Esophagus squamous epithelium (tissue), 5 donors: ENCODE data around the gene SATB1. TPM values are rescaled to one million over a fixed set of nuclear protein-coding genes. Genes with fewer than 3 reads are reported as not detected.

ENCODE experiments used
- DNase-seq: peaks from one replicate; lab custom pipeline; 2025; lab: John Stamatoyannopoulos, UW
- H3K27ac ChIP-seq, 4 donors: fragments of 200-600 bp; sonication (generic); one replicate each; pipeline ENCODE4 v1.5.1; 2016 to 2019; ENCODE audit warnings: mild to moderate bottlenecking in 1 of 4
- H3K27me3 ChIP-seq, 4 donors: fragments of 200-600 bp; sonication (generic); 1 replicate in 3 of 4; 2 replicates in 1 of 4; pipeline versions ENCODE4 v1.5.1 to v1.6.0; 2017 to 2021; ENCODE audit warnings: antibody characterized with exemption in 1 of 4
- H3K36me3 ChIP-seq, 3 donors: fragments of 200-600 bp; sonication (generic); one replicate each; pipeline ENCODE4 v1.5.1; 2016 to 2019
- H3K4me1 ChIP-seq, 3 donors: fragments of 200-600 bp; sonication (generic); one replicate each; pipeline ENCODE4 v1.5.1; 2017 to 2019
- H3K4me3 ChIP-seq, 4 donors: fragments of 200-600 bp; sonication (generic); 1 replicate in 3 of 4; 2 replicates in 1 of 4; pipeline ENCODE4 v1.5.1; 2016 to 2019; ENCODE audit warnings: mild to moderate bottlenecking in 2 of 4, moderate library complexity in 1 of 4
- H3K9me3 ChIP-seq, 3 donors: fragments of 200-600 bp; sonication (generic); one replicate each; pipeline ENCODE4 v1.5.1; 2016 to 2019
- POLR2A ChIP-seq, 4 donors: fragments of 450-650 bp; IDR thresholded peaks; one replicate each; pipeline ENCODE4 v1.6.1; 2017; ENCODE audit warnings: antibody characterized with exemption in 4 of 4, mild to moderate bottlenecking in 4 of 4, moderate library complexity in 3 of 4
- WGBS, 2 donors: methylation state at CpG; one replicate each; pipeline ENCODE4 v1.1.5; 2018; 5-methylcytosine and 5-hydroxymethylcytosine counted together
- intact Hi-C: fragments of 100-400 bp; cut with DNase I; formaldehyde crosslinking; loops from one replicate; pipeline ENCODE4 v1.15.0; 2022
- total RNA-seq, 4 donors: library from RNA; depleted of rRNA; stranded (reverse); fragments of >200 nt; gene quantifications; one replicate each; pipeline ENCODE4 v1.1.0, GENCODE V29; 2016
- TF ChIP-seq, protein P1 (sequence below), 6 experiments: fragments of 450-650 bp in 4 of 6; fragments of 200-600 bp in 2 of 6; sonication (generic) in 2 of 6; IDR thresholded peaks; one replicate each; pipeline ENCODE4 v1.5.1; 2016 to 2019; ENCODE audit warnings: antibody characterized with exemption in 6 of 6, mild to moderate bottlenecking in 4 of 6, moderate library complexity in 4 of 6
- donor health status: DM: yes; HTN: yes; CAD: no.

Gene SATB1
- total RNA-seq, 4 donors from 2014 or later = 16.9 to 24.4 (median 20.0) TPM

- Histone ChIP-seq H3K4me1 (no peaks in the 10 kb centered on the region), H3K4me3 (no peak overlapping the region), H3K27me3 (no peaks in the 10 kb centered on the region), H3K9me3 (no peaks in the 10 kb centered on the region), H3K36me3 (peaks cover 0 to 24% (median 0%) of the 10 kb centered on the region in 3 donors), H3K27ac (no peak overlapping the region)
- TF ChIP-seq, protein P1, sequence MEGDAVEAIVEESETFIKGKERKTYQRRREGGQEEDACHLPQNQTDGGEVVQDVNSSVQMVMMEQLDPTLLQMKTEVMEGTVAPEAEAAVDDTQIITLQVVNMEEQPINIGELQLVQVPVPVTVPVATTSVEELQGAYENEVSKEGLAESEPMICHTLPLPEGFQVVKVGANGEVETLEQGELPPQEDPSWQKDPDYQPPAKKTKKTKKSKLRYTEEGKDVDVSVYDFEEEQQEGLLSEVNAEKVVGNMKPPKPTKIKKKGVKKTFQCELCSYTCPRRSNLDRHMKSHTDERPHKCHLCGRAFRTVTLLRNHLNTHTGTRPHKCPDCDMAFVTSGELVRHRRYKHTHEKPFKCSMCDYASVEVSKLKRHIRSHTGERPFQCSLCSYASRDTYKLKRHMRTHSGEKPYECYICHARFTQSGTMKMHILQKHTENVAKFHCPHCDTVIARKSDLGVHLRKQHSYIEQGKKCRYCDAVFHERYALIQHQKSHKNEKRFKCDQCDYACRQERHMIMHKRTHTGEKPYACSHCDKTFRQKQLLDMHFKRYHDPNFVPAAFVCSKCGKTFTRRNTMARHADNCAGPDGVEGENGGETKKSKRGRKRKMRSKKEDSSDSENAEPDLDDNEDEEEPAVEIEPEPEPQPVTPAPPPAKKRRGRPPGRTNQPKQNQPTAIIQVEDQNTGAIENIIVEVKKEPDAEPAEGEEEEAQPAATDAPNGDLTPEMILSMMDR (IDR thresholded peaks at IDR 0.05) = no peak
- TF ChIP-seq POLR2A (IDR thresholded peaks at IDR 0.05) = no peak
- intact Hi-C loops = no loop called here
- no peak for DNase-seq
Measured at GRCh38 chr3:18382760-18383369, 42.3 kb downstream of the SATB1 start.

GRCh38 chr3:18379647-18380046 lies 45.5 kb downstream of the SATB1 start:
- WGBS, 2 donors = 93 to 100% methylated on average over 1 to 2 of the region's 2 CpGs
- no peak overlapping the region for H3K4me3 ChIP-seq

DNA sequence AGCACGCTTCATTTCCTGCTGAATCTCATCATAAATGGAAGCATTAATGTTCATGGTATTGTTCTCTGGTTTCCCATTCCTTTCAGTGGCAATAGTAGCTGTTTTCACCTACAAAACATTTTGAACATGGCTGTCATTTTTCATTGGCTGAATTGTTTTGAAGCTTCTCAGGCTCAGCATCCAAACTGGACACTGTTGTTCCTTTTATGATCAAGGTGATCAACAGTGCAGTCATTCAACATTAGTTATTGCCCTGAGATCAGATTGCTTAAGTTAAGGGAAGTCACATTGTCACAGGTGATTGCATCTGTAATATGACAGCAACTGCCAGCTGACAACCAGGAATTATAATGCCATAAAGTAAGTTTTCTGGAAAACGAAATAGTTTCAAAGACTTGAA lies 46.9 kb downstream of the SATB1 start:
- Histone ChIP-seq H3K36me3 (peaks cover 0 to 25% (median 0%) of the 10 kb centered on the region in 3 donors), H3K9me3 (no peaks in the 10 kb centered on the region), H3K4me3 (no peak overlapping the region), H3K27ac (no peak overlapping the region), H3K4me1 (no peaks in the 10 kb centered on the region), H3K27me3 (no peaks in the 10 kb centered on the region)
- 66 to 69% methylated on average over 2 of the region's 2 CpGs for WGBS, 2 donors
- DNase-seq = no peak
- intact Hi-C loops = no loop called here
- no peak for TF ChIP-seq POLR2A (IDR thresholded peaks at IDR 0.05)
- TF ChIP-seq, protein P1 (IDR thresholded peaks at IDR 0.05) = no peak

More at GRCh38 chr3:18379647-18380046, 45.5 kb downstream of the SATB1 start:
- DNase-seq = no peak
- intact Hi-C loops = no loop called here
- Histone ChIP-seq H3K36me3 (peaks cover 0 to 25% (median 0%) of the 10 kb centered on the region in 3 donors), H3K27me3 (no peaks in the 10 kb centered on the region), H3K9me3 (no peaks in the 10 kb centered on the region), H3K27ac (no peak overlapping the region), H3K4me1 (no peaks in the 10 kb centered on the region)
- no peak for TF ChIP-seq POLR2A (IDR thresholded peaks at IDR 0.05)

DNA sequence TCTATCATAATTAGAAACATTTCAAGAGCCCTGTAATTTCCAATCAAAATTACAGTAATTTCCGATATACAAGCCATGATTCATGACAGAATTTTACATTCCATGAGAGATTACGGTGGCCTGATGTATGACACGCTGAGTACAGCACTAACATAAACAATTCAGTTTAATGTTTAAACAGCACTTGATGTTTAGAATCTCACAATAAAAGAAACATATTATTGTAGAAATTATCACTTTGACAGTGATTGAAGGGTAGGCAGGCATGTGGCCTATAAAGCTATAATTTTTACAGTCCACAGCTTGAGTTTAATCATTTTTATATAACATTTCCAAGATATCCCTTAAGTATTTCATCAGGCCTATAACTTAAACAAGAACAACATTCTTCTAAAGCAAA lies 48.5 kb downstream of the SATB1 start:
- 87 to 93% methylated on average over 3 of the region's 3 CpGs for WGBS, 2 donors
- H3K36me3 ChIP-seq = peaks cover 0 to 31% (median 0%) of the 10 kb centered on the region in 3 donors
- TF ChIP-seq, protein P1 (IDR thresholded peaks at IDR 0.05) = no peak
- TF ChIP-seq POLR2A (IDR thresholded peaks at IDR 0.05) = no peak

GRCh38 chr3:18372786-18373405 lies 52.2 kb downstream of the SATB1 start:
- H3K36me3 ChIP-seq = peaks cover 0 to 36% (median 0%) of the 10 kb centered on the region in 3 donors
- WGBS, 2 donors = 72 to 84% methylated on average over 3 to 4 of the region's 4 CpGs
- H3K4me3 ChIP-seq = no peak overlapping the region
- intact Hi-C loops = no loop called here
- H3K4me1 ChIP-seq = no peaks in the 10 kb centered on the region
- H3K27me3 ChIP-seq = no peaks in the 10 kb centered on the region
- no peaks in the 10 kb centered on the region for H3K9me3 ChIP-seq
- no peak for TF ChIP-seq POLR2A (IDR thresholded peaks at IDR 0.05)
- TF ChIP-seq, protein P1 (IDR thresholded peaks at IDR 0.05) = no peak
- no peak for DNase-seq
- H3K27ac ChIP-seq = no peak overlapping the region

More for the DNA sequence above, 48.5 kb downstream of the SATB1 start:
- no peak overlapping the region for H3K27ac ChIP-seq
- H3K4me3 ChIP-seq = no peak overlapping the region
- no peak for DNase-seq
- H3K27me3 ChIP-seq = no peaks in the 10 kb centered on the region
- no peaks in the 10 kb centered on the region for H3K4me1 ChIP-seq
- H3K9me3 ChIP-seq = no peaks in the 10 kb centered on the region
- intact Hi-C loops = no loop called here
